HL-60/S4 (cell line): ENCODE measurements around the gene SORBS2.

ENCODE experiments used
- in situ Hi-C: fragments of 300-500 bp; cut with MboI; formaldehyde crosslinking; loops from 2 replicates; pipeline ENCODE4 v1.14.3; 2022; ENCODE audit warnings: low sequenced_read_pairs

Gene SORBS2

DNA sequence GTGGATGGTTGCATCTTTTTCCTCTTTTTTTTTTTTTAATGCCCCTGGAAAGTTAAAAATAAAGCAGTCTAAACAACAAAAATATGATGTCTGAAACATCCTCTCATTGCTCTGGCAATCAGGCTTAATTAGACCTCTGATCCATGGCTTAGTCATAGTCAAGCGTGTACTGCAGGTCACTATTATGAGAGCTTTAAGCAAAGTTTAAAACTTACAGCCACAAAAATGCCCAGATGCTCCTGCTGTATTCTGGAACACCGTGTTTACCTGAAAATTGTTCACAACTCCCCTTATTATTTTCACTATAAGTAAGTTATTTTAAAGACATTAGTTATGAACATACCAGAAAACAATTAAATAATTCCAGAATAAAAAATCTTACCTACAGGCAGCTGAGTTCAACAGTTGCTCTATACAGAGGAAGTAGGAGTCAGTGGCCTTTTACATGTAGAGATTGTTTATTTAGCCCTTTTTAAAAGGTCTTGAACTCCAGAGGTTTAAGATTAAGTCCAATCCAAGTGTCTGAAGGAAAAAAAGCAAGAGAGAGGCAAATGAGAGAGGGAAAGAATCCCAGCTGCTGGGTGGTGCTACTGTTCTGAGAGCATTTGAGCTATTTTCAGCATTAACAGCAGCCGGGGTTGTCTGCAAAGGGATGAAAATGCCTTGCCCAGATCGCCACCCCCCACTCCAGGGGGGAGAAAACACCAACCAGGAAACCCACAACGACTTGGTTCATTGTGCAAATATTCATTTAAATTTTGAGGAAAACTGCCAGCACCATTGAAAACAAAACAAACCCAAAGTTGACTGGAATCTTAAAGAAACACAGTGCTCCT is 36.9 kb downstream of the SORBS2 start:
- in situ Hi-C loops: no loop called here

DNA sequence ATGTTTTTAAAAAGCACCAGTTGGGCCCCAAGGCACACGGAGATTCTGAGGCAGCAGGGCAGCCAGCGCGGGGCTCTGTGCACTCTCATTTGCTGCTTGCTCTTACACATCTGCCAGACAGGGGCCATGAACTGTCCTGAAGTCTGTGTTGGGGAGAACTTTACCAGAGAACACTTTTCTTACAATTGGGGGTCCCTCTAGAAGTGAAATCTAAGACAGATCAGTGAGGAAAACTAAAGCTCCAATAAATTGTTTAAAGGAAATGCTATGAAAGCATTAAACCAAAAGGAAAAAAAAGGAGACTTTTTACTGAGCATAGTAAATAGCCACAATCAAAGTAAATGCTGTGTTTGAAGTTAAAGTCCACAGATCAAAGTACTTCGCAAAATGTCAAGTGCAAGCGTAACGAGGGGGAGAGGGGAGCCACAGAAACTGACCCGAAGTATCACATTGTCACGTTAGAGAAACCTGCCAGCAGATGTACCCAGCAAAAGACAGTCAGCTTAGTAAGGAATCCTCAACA is 37.8 kb downstream of the SORBS2 start:
- in situ Hi-C loops: no loop called here

DNA sequence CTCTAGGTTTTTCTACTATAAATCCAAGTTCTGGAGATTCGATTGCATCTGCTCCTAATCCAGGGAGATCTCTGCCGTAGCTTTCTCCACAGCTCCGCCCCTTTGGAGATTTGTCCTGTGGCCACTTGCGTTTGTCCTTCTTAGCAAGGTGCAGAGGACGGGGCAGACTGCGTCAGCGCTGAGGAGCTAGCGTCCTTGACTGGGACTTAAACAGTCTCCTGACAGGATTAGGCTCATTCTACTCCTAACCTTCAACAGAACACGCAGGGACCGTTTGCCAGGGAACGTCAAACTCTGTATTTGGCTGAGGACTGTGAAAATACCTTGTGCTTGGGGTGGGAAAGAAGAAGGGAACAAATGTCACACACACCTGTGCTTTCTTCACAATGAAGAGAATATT is 38.6 kb downstream of the SORBS2 start:
- in situ Hi-C loops: no loop called here

DNA sequence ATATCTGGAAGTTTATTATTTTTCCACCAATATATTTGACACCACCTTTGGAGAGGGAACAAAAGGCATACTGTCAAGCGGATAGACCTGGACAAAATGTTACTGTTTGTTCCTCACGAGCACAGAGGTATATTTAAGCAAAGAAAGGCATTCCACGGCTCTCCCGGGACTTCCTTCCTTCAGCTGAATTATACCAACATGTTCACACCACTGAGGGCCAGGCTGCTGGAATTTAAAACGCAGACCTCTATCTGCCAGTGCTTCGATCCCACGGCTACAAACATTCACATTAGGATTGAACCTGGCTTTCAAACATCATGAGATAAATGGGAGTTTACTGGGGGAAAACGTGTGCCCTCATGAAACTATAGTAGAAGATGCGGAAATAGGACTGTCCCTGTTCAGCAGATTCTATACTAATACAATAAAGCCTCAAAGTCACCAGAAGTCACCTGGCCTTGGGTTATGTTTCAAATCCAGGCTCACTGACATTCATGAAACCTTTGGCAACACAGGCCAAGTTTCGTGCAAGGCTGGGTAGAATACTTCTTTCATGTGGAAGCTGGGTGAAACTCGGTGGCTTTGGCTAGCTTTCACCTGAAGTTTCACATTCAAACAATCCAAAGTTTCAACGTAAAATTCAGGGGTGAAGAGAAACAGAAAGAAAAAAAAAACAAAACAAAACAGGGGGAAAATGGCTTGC is 39.5 kb downstream of the SORBS2 start:
- in situ Hi-C loops: no loop called here

DNA sequence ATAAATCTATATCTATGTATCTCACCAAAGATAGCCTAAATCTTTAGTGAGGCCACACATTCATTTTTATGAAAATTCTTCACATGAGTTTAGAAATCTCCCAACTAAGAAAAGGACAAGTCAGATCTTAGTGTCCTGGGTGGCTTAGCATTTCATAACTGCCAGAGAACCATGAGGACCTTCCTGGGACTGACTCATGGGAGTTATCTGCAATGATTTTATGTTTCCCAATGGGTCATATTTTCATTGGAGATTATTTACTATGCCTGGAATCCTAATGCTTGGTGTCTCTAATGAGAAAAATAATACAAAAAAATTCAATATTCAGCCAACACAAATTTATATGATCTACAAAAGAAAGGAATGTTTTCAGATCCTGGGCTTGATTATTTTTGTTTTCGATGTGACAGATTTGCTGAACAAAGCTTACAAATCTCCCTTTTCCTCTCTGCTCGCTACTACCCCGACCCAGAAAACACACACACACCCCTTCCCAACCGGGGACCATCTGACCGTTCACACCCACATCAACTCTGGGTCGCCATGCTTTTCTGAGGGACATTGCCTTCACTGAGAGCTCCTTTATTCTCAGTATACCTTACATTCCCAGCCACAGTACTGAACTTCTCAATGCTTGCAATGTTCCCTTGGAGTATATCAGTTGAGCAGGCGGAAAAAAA is 40.1 kb downstream of the SORBS2 start:
- in situ Hi-C loops: no loop called here

DNA sequence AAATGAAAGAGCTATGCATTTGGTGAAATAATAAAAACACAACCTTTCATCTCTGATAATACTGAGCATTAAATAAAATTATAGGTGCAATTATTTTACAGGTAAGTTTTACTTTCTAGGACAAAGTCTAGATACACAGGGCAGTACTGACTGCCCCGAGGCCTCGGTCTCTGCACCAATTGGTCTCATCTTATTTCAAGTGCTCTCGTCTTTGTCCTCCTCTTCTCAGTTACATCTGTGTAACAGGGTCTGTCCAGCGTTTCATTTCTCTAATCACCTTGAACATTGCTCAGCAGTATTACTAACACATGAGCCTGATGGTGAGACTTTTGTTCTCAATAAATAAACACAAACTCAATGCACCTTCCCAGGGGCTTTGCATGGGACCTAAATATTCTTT is 44.5 kb downstream of the SORBS2 start:
- in situ Hi-C loops: no loop called here

DNA sequence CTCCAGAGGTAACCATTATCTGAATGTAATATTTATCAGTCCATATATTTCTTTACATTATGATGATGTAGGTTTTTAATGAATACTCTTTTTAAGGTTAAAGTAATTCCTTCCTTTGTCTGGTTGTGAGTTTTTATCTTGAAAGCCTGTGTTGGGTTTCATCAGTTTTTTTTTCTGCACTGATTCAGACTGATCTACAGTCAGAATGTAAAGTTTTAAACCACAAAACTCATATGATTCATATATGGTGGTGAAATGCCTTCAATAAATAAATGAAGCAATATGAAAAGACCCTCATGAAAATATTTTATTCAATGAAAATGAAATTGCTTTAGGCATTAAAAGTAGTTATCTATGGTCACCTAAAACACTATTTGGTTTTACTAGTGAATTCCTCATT is 47.1 kb downstream of the SORBS2 start:
- in situ Hi-C loops: no loop called here

DNA sequence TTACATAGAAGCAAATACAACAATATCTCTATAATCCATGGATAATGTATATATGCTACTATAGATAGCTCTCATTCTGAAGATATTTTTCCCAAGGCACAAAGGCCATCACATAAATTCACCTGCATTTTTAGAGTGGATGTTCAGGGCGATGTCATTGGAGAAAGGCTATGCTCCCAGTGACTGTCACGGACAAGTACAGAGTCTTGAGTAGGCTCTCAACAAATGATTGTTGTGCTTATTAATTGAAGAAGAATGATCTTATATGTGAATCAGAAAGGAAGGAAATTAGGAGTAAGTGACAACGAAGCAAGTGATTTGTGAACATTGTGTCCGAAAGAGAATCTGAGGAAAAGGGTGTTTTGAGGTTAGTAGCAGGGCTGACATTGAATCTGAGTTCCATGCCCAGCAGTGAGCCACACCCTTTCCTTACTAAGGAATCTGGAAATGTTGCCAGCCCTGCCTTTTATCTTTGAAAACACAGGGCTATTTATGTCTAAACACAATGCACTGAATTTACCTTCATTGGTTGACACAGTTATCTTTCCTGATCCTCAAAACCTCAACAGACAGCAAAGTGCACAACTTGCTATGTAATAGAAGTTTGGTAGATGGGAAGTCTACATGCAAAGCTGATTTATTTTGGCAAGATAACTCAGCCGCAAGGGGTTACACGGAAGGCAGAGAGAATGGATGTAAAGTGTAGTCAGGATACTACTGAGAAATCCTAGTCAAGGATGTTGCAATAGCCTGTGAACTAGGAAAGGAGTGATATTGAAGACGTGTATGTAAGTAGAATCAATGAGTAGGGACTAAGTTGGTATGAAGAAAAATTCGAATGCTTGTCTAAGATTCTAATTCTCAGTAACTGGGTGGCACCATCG is 50.4 kb downstream of the SORBS2 start:
- in situ Hi-C loops: no loop called here

DNA sequence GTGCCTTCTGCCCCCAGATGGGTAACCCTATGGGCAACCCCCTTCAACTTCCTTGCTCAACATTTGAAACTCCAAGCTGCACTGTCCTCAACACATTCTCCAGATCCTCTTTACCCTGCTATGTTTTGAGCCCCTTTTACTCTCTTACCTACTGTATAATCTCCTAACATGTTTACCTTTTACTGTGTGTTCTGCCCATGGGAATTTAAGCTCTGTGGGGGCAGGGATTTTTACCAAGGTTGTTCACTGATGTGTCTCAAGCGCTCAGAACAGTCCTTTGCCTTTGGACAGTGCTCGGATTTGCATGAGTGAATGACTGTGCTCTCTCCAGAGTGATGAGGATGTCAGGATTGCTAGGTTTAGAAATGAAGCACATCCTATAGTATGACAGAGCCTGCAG is 53.2 kb downstream of the SORBS2 start:
- in situ Hi-C loops: no loop called here

DNA sequence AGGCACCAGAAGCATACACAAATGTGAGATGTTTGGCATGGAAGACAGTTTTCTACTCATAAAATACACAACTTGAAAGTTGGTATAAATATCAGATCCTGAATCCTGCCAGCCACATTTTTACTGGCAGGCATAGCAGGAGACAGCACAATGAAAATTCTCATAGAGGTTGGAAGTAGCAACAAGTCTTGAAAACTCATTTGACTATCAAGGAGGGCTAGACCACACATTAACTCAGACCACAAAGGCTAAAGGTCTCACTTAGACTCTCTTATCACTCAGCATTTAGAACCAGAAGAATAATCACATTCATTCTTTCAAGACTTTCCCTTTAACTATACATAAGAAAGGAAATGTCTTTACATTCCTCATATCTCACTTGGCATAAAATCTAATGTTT is 56.5 kb downstream of the SORBS2 start:
- in situ Hi-C loops: no loop called here

DNA sequence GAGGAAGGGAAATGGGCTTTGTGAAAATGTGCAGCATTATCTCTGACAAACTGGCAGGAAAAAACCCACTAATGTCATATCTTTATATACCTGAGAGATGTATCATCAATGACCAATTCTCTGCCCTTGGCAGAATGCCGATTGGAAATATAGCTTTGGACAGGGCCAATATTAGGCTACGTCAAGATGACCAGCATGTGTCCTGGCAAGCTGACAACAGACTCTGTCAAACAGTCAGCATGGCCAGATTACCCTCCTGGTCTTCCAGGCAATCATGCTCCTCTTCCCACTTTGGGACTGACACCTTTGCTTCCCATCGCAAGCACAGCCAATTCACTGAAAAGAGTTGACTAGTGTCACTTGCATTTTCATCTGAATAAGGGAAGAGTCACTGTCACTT is 57.0 kb downstream of the SORBS2 start:
- in situ Hi-C loops: no loop called here

DNA sequence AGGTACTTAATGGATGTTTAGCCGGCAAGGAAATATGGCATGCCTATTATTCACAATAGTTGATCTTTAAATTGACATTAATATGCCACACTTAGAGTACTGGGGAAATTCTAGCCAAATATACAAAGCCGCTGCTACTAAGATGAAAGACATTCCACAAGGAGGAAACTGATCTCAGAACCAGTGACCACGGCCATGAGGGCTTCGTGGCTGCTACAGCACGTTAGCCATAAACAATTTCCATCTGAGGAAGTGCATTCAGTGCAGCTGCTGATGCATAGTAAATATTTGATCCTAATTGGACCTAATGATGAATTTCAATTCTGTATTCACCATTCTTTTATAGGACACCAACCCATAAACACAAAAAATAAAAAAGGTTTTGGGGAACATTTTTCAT is 59.1 kb downstream of the SORBS2 start:
- in situ Hi-C loops: no loop called here

DNA sequence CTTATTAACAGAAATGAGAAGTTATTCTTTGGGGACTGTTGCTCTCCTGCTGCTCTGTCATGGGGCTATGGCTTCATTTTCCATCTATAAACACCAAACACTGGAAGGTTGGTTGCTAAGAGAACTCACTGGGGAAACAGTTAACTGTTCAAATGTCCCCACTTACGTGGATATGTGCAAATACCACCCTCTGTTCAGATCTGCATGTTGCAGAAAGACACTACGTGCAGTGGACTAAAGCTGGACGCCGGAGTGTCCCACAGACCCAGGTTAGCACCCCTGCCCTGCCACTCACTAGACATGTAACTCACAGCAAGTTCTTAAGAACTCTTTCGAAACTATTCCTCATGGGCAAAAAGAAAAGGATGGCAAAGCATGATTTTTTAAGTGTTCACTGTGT is 62.1 kb downstream of the SORBS2 start:
- in situ Hi-C loops: no loop called here

DNA sequence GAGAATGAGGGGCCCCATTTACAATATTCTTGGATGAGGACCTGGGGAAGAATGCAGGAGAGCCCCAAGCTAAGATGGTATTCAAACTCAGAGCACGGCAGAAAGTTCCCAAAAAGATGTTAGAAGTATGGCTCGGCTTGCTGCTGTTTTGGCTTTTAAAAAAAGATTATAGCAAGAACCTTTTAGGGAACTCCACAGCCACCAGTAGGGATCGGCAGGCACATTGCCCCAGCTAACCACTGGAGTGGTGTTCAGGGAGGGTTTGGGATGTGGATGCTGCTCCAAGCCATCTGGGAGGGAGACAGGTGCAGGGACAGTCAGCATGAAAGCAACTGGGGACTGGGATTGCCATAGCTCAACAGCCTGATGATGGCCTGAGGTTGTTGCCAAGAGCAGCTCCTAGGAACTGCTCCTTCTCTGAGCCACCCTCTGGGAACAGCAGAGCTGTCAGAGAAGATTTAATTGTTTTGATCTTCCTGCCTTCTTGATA is 63.0 kb downstream of the SORBS2 start:
- in situ Hi-C loops: no loop called here

DNA sequence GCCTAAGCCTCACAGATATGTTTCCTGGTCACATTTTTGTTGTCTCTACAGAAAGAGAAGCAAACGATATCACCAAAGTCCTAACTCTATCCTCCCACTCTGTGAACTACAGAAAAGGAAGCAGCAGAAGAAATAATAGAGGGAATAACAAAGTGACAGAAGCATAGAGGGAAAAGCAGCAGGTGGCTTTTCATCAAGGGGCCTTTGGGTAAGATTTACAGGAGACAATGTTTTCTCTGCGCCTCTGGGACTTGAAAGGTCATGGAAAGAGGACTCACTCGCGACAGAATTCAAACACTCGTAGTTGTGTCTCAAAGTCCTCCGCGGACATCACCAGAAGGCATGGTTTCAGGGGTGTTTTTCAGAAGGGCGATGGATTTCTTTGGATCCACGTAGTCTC is 66.1 kb downstream of the SORBS2 start:
- in situ Hi-C loops: no loop called here

DNA sequence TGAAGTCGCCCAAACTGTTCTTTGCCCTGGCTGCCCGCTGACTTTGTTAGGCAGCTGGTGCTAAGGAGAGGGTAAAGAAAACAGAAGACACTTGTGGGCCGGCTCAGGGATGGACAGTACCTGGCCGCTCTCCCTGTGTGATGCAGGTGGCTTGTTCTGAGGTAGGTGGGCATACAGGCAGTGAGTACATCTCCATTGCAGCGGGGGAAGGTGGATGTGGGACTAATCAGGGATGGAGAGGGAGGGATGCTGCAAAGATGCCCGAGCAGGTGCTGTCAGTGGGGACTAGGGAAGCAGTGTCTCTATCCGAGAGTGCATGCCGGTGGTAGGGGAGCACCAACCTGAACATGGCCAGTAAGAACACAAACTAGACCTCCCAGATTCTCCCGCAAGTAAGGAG is 67.0 kb downstream of the SORBS2 start:
- in situ Hi-C loops: no loop called here

DNA sequence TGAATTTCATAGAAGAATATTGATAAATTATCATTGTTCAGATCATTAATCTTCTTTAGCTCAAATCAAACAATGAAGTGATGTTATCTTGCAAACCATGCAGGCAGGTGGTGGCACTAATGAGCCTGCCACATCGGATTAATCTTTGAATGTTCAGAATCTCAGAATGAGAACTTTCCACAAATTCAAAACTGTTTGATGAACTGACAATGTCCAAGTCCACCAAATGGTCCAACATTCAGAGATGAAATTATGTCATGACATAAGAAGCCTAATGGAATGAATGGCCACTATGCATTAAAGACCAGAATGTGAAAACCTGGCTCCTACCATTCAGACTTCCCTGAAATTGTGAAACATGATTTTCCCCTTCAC is 67.5 kb downstream of the SORBS2 start:
- in situ Hi-C loops: no loop called here

DNA sequence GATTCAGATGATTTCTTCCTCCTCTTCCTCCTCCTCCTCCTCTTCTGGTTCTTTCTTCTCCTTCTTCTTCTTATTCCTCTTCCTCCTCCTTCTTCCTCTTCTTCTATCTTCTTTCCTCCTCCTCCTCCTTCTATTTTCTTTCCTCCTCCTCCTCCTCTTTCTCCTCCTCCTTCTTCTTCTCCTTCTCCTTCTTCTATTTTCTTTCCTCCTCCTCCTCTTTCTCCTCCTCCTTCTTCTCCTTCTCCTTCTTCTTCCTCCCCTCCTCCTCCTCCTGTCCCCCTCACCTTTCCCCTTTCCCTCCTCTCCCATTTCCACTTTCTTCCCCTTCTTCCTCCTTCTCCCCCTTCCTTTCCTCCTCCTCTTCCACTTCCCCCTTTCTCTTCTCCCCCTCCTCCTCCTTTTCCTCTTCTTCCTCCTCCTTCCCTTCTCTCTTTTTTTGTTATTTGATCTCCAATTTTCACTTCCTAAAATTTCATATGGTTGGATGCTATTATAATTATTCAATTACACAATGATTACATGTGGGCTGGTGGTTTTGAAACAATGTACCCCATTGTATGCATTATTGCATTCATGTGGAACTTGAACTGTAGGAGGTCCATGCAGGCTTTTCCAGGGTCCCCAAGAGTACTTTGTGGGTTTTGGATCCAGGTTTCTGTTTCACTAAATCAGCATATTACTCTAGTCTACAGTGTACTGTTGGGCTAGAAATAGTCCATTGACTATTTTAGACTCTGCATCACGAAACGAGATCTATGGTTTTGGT is 68.1 kb downstream of the SORBS2 start:
- in situ Hi-C loops: no loop called here

DNA sequence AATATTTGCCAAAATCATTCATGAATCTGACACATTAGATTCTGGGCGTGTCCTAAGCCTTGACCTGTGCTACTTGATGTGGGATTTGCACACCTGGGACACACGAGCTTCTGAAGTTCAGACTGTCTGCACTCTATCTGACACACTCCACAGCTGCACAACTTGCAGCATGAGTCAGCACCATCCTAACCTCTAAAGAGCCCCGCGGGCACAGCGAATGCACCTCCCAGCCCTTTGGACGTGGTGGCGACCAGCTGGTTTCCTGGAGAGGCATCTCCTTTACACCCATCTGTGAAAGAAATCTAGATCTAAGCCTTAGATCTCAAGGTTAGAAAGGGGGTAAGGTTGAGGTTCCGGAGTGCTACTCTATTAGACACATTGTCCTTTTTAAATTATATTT is 69.2 kb downstream of the SORBS2 start:
- in situ Hi-C loops: no loop called here

DNA sequence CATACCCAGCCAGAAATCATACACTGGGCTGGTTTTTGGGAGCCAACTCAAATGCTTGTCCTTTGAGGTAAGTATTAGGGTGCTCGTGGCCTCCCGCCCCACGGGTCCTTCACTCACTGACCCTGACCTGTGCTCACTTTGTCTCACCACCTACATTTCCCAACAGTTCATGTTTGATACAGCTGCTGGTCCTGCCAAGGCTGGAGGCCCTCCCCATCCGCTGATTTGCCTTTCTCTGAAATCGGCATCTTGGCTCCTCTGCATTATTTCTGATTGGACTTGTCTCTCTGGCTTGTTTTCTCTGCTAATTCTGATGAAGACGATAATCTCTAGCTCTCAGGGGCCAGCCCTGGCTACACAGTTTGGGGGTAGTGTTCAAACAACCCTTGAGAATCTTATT is 70.2 kb downstream of the SORBS2 start:
- in situ Hi-C loops: no loop called here
